HepG2 (cell line): ENCODE measurements around the gene APOC4. TPM values are rescaled to one million over a fixed set of nuclear protein-coding genes. Genes with fewer than 3 reads are reported as not detected.

Experiments used
- ATAC-seq: fragments of 200-7000 bp; cut with Tn5 transposase; 3 replicates; pipeline ENCODE4 v1.9.1; 2020; ENCODE audit warnings: mild to moderate bottlenecking, moderate library complexity
- BruUV-seq: library from RNA; stranded (reverse); fragments of 400-500 nt; replicated peaks from 2 replicates; lab custom pipeline; 2021; lab: Mats Ljungman, UMichigan
- CTCF ChIA-PET: fragments of 300-600 bp; formaldehyde crosslinking; extraction: SDS; loops from one replicate; lab custom pipeline; 2021; ENCODE audit warnings: low total read pairs, inconsistent platforms, low intra/inter-chr PET ratio; lab: Yijun Ruan, JAX
- POLR2A ChIA-PET: fragments of 350-600 bp; sonication (Branson Sonifier 250); formaldehyde crosslinking; loops from one replicate; lab custom pipeline; 2020; ENCODE audit warnings: antibody characterized with exemption, inconsistent platforms; lab: Yijun Ruan, JAX
- DNase-seq: peaks from one replicate; pipeline ENCODE4 v3.0.0-alpha.2; 2015; ENCODE audit warnings: low spot score
- FAIRE-seq: peaks from 3 replicates; lab custom pipeline; 2011; peaks lifted over from hg19 to GRCh38; lab: Jason Lieb, UNC
- H2AFZ ChIP-seq: one replicate; pipeline ENCODE4 v1.6.1; 2011; ENCODE audit warnings: low read length, inconsistent platforms
- H3K27ac ChIP-seq: fragments of 300-600 bp; 3 replicates; pipeline ENCODE4 v1.8.0; 2011; ENCODE audit warnings: mixed run types, mild to moderate bottlenecking, mixed read lengths, low read length, inconsistent platforms; ENCODE audit not compliant: insufficient read depth; ENCODE audit errors: extremely low read length
- H3K27me3 ChIP-seq, 2 experiments: fragments of 200-600 bp in 1 of 2; 2 replicates in 1 of 2; 3 replicates in 1 of 2; pipeline versions ENCODE4 v1.6.0 to v1.8.0; 2011; ENCODE audit warnings: low read length in 2 of 2, mild to moderate bottlenecking in 2 of 2, moderate library complexity in 2 of 2, inconsistent platforms in 1 of 2; ENCODE audit not compliant: insufficient read depth in 2 of 2, control insufficient read depth in 1 of 2
- H3K36me3 ChIP-seq, 2 experiments: fragments of 200-600 bp in 1 of 2; replicated peaks in 1 of 2; 2 replicates in 1 of 2; 3 replicates in 1 of 2; pipeline versions ENCODE4 v1.5.1 to v1.8.0; 2011; ENCODE audit warnings: low read length in 2 of 2, inconsistent platforms in 1 of 2; ENCODE audit not compliant: insufficient read depth in 2 of 2, control insufficient read depth in 1 of 2
- H3K4me1 ChIP-seq: 2 replicates; pipeline ENCODE4 v1.5.1; 2012; ENCODE audit warnings: low read length, inconsistent platforms; ENCODE audit not compliant: insufficient read depth
- H3K4me2 ChIP-seq: 2 replicates; pipeline ENCODE4 v1.6.0; 2011; ENCODE audit warnings: low read depth, low read length, inconsistent platforms
- H3K4me3 ChIP-seq, 3 experiments: fragments of 200-600 bp in 1 of 3; sonication (generic), shearing (Covaris generic) in 1 of 3; replicated peaks in 1 of 3; 2 replicates each; pipeline ENCODE4 v1.5.1; 2011 to 2016; ENCODE audit warnings: low read length in 3 of 3, inconsistent platforms in 2 of 3, low read depth in 2 of 3, mild to moderate bottlenecking in 2 of 3, control low read depth in 1 of 3, mixed read lengths in 1 of 3; ENCODE audit not compliant: insufficient read depth in 1 of 3
- H3K79me2 ChIP-seq: one replicate; pipeline ENCODE4 v1.6.1; 2011; ENCODE audit warnings: low read length, inconsistent platforms; ENCODE audit not compliant: insufficient read depth
- H3K9ac ChIP-seq: 2 replicates; pipeline ENCODE4 v1.6.0; 2011; ENCODE audit warnings: mild to moderate bottlenecking, low read depth, low read length, inconsistent platforms; ENCODE audit not compliant: insufficient read depth
- H3K9me3 ChIP-seq: 2 replicates; pipeline ENCODE4 v1.5.1; 2012; ENCODE audit warnings: mild to moderate bottlenecking, low read length
- H4K20me1 ChIP-seq: 2 replicates; pipeline ENCODE4 v1.6.0; 2011; ENCODE audit warnings: inconsistent platforms, mild to moderate bottlenecking, low read length, moderate library complexity; ENCODE audit not compliant: insufficient read depth
- SOX13 ChIP-seq, 3 experiments: fragments of 450-650 bp in 1 of 3; sonication (generic) in 1 of 3; formaldehyde crosslinking in 1 of 3; IDR thresholded peaks in 2 of 3; conservative IDR thresholded peaks in 1 of 3; 2 replicates each; pipeline versions ENCODE4 v1.5.0 to v1.6.1; 2016 to 2020; ENCODE audit warnings: antibody characterized with exemption in 1 of 3, mild to moderate bottlenecking in 1 of 3, missing compliant biosample characterization in 1 of 3, missing genetic modification reagents in 1 of 3, moderate library complexity in 1 of 3
- ZNF768 ChIP-seq: sonication (generic); formaldehyde crosslinking; IDR thresholded peaks from 2 replicates; pipeline ENCODE4 v1.4.0; 2020; ENCODE audit warnings: missing genetic modification reagents
- WGBS: methylation state at CpG from one replicate; pipeline ENCODE4 v1.1.6; 2017; ENCODE audit warnings: low lambda C conversion rate; 5-methylcytosine and 5-hydroxymethylcytosine counted together
- in situ Hi-C: cut with HindIII; loops from 2 replicates; pipeline ENCODE4 v1.10.0; 2017; ENCODE audit warnings: low pct_unique_long_range_greater_than_20kb; ENCODE audit not compliant: extremely low pct_ligation_motif_present
- intact Hi-C: fragments of 100-400 bp; cut with micrococcal nuclease; formaldehyde crosslinking; loops from one replicate; pipeline ENCODE4 v1.10.0; 2022; ENCODE audit not compliant: unreplicated experiment
- polyA plus RNA-seq, 8 experiments: library from polyadenylated mRNA; depleted of rRNA in 3 of 8; stranded (reverse) in 7 of 8; unstranded in 1 of 8; fragments of >200 nt; fragmentation: Illumina TruSeq in 4 of 8; extraction: Trizol in 4 of 8; gene quantifications; 2 replicates each; pipeline versions ENCODE4 v1.2.1 to v1.2.3, GENCODE V29; 2011 to 2016; ENCODE audit warnings: low read depth in 4 of 8, missing spikeins in 1 of 8, mixed read lengths in 1 of 8; ENCODE audit not compliant: insufficient read depth in 1 of 8
- total RNA-seq, 5 experiments: library from RNA; depleted of rRNA; stranded (reverse); fragments of >200 nt; fragmentation: Illumina TruSeq; extraction: Trizol; gene quantifications; 2 replicates each; pipeline ENCODE4 v1.2.3, GENCODE V29; 2016; ENCODE audit warnings: low read depth in 1 of 5
- TF ChIP-seq, protein P1 (sequence below): sonication (generic); formaldehyde crosslinking; IDR thresholded peaks from 2 replicates; pipeline ENCODE4 v1.4.0; 2020; ENCODE audit warnings: missing genetic modification reagents
- TF ChIP-seq, protein P2 (sequence below): sonication (generic); formaldehyde crosslinking; IDR thresholded peaks from 2 replicates; pipeline ENCODE4 v1.4.0; 2020; ENCODE audit warnings: missing genetic modification reagents

Gene APOC4
- total and polyA plus RNA-seq, 2 of the 13 experiments (the other 11 are each of a cell fraction or from before 2014, with no cell fraction given): 0.46 TPM; not detected in 1

DNA sequence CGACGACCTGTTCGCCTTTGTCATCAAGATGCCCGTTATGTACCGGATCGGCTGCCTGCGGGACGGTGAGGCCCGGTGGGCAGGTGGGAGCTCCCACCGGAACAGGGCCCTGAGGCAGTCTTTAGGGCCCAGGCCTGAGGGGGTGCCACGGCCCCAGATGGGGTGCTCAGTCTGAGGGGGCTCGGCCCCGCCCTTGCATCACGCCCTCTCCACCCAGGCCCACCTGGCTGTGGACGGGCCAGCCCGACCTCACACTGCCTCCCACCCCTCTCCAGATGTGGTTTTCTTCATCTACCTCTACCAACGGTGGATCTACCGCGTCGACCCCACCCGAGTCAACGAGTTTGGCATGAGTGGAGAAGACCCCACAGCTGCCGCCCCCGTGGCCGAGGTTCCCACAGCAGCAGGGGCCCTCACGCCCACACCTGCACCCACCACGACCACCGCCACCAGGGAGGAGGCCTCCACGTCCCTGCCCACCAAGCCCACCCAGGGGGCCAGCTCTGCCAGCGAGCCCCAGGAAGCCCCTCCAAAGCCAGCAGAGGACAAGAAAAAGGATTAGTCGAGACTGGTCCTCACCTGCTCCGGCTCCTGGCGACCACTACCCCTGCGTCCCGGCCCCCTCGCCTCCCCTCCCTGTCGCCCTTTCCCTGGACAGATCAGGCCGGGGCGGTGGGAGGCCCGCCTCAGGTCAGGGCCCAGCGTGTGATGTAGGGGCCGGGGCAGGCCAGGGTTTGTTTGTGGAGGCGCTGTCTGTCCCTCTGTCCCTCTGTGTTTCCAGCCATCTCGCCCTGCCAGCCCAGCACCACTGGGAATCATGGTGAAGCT is 50.5 kb downstream of the APOC4 start:
- ATAC-seq: no peak

More for the DNA sequence above, 50.5 kb downstream of the APOC4 start:
- Histone ChIP-seq H3K9ac (no peak overlapping the region), H3K4me2 (no peak overlapping the region)
- POLR2A ChIA-PET: no interaction called here
- DNase-seq: no peak
- CTCF ChIA-PET: no interaction called here
- TF ChIP-seq, protein P1, sequence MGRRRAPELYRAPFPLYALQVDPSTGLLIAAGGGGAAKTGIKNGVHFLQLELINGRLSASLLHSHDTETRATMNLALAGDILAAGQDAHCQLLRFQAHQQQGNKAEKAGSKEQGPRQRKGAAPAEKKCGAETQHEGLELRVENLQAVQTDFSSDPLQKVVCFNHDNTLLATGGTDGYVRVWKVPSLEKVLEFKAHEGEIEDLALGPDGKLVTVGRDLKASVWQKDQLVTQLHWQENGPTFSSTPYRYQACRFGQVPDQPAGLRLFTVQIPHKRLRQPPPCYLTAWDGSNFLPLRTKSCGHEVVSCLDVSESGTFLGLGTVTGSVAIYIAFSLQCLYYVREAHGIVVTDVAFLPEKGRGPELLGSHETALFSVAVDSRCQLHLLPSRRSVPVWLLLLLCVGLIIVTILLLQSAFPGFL (CRISPR knock-in tag): no peak
- peak; percentile 14; the same call in 1 of the 2 replicates for TF ChIP-seq ZNF768 (CRISPR knock-in tag)
- no peak for TF ChIP-seq SOX13 (IDR thresholded peaks at IDR 0.05)
- TF ChIP-seq SOX13 (CRISPR knock-in tag; conservative IDR thresholded peaks at IDR 0.05 in 1 of 2, IDR thresholded peaks at IDR 0.05 in 1 of 2): no peak
- TF ChIP-seq, protein P2, sequence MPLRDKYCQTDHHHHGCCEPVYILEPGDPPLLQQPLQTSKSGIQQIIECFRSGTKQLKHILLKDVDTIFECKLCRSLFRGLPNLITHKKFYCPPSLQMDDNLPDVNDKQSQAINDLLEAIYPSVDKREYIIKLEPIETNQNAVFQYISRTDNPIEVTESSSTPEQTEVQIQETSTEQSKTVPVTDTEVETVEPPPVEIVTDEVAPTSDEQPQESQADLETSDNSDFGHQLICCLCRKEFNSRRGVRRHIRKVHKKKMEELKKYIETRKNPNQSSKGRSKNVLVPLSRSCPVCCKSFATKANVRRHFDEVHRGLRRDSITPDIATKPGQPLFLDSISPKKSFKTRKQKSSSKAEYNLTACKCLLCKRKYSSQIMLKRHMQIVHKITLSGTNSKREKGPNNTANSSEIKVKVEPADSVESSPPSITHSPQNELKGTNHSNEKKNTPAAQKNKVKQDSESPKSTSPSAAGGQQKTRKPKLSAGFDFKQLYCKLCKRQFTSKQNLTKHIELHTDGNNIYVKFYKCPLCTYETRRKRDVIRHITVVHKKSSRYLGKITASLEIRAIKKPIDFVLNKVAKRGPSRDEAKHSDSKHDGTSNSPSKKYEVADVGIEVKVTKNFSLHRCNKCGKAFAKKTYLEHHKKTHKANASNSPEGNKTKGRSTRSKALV: no peak
- TF ChIP-seq, all 625 proteins: peak for 1
- in situ Hi-C loops (no loop called here), intact Hi-C loops (no loop called here)
- no peak for FAIRE-seq
- 96% methylated on average over 39 of the region's 44 CpGs for WGBS
- H3K79me2 ChIP-seq: no peaks in the 10 kb centered on the region
- no peak overlapping the region for H3K4me3 ChIP-seq
- H3K27ac ChIP-seq: no peak overlapping the region
- peaks cover 10 to 26% of the 10 kb centered on the region in 2 experiments for H3K36me3 ChIP-seq
- H2AFZ ChIP-seq: no peak overlapping the region
- H3K27me3 ChIP-seq: no peaks in the 10 kb centered on the region
- H3K4me1 ChIP-seq: peaks cover 7% of the 10 kb centered on the region
- no peaks in the 10 kb centered on the region for H4K20me1 ChIP-seq
- H3K9me3 ChIP-seq: no peaks in the 10 kb centered on the region
- BruUV-seq: no TSS peak
